Activated gamma-delta T cell treated with anti-CD3 and anti-CD28 coated beads, Interleukin-2, amount 50 U/mL, for 16 hours (primary cell): ENCODE measurements around the gene IRGQ.
A peak's percentile ranks its signal among the peaks of the same experiment; 100 is the strongest.
"Not testable (repeated sequence)": the region's sequence is repeated elsewhere in the genome, so short reads cannot be mapped to it uniquely, and the experiment has no call there.

Source experiments
- DNase-seq: peaks from one replicate; pipeline ENCODE4 v3.0.0-alpha.2; 2020; ENCODE audit warnings: low read depth

The IRGQ gene

DNA sequence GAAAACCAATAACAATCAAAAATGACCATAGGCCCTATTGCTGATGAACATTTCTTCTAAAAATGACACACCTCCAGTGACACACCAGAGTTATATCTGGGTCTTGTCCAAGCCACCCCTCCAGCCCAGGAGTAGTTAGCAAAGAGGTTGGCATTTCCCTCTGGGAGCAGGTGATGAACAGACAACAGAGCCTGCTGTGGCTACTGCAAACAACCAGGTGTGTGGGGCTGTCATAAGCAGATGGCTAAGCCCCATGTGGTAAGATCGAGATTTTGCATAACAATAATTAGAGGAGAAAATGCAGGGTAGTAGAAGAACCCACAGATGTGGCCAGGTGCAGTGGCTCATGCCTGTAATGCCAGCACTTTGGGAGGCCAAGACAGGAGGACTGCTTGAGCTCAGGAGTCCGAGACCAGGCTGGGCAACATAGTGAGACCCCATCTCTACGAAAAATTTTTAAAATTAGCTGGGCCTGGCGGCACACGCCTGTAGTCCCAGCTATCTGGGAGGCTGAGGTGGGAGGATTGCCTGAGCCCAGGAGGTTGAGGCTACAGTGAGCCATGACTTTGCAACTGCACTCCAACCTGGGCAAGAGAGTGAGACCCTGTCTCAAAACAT, 25.7 kb downstream of the IRGQ start:
- no peak for DNase-seq

DNA sequence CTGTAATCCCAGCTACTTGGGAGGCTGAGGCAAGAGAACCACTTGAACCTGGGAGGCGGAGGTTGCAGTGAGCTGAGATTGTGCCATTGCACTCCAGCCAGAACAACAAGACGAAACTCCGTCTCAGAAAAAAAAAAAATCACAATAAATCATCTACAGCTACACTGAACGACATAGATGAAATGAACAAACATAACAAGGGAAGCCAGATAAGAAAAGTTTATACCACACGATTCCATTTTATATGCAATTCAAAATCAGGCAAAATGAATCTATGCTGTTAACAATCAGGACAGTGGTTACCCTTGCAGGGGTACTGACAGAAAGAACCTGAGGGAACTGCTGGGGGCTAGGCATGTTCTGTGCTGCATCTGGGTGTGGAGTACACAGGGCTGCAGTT, 26.3 kb downstream of the IRGQ start:
- DNase-seq, result no peak

DNA sequence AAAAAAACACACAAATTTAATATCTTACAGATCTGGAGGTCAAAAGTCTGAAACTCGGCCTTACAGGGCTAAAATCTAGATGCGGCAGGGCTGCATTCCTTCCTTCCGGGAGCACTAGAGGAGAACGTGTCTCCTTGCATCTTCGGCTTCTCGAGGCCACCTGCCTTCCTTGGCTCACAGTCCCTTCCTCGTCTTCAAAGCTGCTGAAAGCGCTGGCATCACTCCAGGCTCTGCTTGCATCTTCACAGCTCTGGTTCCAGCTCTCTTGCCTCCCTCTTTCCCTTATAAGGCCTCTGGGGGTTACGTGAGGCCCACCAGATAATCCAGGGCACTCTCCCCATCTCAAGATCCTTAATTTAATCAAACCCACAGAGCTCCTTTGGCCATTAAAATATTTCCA, 31.1 kb downstream of the IRGQ start:
- no peak for DNase-seq

DNA sequence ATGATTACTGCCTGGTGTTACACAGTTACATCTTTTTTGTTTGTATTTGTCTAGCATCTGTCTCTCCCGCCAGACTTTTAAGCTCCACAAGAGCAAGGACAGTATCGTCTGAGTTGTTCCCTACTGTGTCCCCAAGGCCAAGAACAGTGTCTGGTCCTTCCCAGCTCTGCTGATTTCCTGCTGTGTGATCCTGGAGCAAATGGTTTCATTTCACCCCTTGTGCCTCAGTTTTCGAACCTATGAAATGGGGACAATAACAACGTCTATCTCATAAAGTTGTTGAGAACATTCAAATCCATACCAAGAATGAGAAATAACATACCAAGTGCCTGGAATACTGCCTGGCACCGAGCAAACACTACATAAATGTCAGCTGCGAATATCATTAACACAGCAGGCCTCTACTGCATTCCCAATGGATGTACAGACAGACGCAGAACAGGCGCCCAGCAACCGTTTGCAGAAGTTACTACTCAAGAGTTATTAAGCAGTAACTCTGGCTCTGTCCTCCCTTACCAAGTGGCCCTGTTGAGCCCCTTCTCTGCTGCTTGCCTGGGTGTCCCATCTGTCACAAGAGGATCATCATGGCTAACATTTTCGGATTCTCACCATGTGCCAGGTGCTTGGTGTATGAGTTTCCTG, 32.0 kb downstream of the IRGQ start:
- no peak for DNase-seq

DNA sequence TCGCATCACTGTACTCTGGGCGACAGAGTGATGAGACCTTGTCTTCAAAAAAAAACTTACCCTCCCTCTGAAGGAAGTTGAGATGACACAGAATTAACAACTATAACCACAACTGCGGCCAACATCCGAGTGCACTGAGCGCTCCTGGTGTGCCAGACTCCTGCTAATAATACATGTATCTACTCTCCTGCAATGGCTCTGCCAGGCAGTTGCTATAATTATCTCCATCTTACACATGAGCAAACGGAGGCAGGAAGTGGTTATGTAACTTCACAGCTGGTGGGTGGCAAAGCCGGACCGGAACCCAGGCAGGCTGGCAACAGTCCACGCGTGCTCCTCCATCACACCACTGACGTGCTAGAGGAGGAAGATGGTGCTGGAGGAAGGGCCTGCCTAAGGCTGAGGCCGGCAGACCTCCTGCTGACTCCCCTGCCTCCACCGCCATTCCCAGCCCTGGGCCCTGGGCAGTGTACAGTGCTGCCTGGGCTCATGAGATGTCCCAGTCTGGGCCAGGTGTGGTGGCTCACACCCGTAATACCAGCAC, 33.2 kb downstream of the IRGQ start:
- DNase-seq, result peak; percentile 73

DNA sequence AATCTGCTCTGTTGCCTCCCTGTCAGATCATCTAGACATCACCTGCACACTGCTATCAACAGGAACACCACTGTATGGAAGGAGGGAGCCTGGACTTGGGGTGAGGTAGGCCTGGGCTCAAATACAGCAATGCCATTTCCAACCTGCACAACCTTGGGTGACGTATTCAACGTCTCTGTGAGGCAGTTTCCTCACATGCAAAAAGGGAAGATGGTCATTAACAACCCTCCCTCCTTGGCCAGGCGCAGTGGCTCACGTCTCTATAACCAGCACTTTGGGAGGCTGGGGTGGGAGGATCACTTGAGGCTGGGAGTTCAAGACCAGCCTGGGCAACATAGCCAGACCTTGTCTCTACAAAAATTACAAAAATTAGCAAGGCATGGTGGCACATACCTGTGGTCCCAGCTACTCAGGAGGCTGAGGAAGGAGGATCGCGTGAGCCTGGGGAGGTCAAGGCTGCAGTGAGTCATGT, 33.7 kb downstream of the IRGQ start:
- no peak for DNase-seq

DNA sequence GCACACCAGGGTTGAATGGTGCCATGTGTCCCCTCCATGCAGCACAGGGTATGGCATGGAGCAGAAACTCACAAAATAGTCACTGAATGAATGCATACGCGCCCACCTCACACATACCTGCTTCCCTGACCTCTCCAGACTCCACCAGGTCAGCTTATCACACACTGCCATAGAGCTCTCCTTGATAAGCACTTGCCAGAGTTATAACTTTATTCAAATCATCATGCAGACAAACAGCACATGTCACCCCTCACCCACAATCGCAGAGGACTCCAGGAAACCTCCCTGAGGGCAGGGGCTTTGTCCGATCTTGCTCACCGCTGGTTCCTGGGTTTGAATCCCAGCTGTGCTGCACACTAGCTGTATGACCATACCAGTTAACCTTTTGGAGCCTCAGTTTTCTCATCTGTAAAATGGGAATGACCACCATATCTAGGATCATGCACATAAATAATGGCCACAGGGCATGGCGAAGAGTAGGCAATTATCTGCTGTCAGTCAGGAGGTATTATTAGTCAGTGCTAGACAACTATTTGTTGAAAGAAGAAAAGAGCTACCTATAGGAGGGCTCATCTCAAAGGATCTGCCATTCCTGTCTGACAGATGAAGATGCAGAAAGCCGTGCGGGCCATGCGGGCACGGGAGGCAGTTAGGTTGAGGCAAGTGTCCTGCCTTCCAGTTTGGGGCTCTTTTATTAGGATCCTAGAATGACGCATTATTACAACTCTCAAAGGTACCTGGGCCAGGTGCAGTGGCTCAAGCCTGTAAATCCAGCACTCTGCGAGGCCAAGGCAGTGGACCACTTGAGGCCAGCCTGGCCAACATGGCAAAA, 34.6 kb downstream of the IRGQ start:
- no peak for DNase-seq

DNA sequence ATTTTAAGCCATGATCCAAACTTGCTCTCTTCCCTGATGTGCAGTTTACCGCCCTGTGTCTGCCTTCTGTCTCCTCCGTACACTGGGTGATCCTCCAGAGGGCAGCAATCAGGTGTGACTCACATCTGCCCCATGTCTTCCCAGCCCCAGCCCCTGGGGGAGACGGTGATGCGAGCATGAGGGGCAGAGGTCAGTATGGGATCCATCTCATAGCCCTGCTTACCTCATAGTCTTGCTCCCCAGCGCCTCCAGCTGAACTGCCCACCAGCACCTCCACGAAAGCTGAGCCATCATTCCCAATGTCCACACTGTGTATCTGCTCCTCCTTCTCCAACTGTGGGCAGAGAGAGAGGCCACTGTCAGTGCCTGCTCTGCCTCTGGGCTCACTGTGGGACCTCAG, 35.2 kb downstream of the IRGQ start:
- no peak for DNase-seq

DNA sequence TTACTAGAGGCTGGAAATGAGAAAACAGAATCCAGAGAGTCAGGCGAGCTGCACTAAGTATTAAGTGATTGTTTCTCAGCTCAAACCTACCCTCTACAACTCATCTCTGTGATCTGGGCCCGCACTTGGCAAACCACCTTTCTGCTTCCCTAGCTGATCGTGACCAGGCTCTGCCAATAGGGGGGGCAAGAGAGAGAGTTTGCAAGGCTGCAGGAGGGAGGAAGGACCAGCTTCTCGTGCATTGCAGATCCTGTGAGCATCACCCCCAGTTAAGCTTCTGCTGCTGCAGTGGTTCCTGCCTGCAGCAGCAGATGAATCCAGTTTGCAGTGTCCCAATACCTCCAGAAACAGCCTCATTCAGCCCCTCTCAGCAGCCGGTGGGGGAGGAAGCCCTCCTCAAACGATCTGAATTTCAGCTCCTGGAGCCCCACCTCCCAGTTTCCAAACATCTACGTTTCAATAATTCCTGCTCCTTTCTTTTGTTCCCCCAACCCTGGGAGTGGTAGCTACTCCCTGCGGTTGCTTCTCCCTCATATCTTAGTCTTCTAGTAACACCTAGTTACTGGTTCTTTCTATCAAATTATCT, 40.7 kb downstream of the IRGQ start:
- DNase-seq, result peak; percentile 80

DNA sequence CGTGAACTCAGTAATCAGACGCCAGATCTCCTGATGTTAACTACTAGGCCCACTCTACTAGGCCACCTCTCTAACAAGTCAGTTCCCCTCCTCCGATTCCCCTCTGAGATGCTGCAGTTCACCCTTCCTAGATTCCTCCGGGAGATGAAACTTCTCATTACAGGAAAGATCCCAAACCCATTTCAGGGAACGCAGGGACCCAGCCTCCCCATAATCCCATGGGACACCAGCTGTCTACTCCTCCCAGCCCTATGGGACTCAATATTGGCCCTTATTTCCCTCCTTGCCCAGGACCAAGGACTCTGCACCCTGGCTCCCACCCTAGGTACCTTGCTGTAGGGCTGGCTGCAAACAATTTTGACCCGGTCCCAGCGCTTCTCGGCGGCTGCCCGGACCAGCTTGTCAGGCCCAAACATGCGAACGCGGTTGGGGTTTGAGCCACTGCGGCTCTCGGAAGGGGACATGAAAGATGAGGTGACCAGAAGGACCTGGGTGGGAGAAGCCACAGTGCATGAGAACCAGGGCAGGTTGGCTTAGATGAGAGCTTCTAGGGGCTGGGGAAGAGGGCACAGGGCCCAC, 41.5 kb downstream of the IRGQ start:
- no peak for DNase-seq

DNA sequence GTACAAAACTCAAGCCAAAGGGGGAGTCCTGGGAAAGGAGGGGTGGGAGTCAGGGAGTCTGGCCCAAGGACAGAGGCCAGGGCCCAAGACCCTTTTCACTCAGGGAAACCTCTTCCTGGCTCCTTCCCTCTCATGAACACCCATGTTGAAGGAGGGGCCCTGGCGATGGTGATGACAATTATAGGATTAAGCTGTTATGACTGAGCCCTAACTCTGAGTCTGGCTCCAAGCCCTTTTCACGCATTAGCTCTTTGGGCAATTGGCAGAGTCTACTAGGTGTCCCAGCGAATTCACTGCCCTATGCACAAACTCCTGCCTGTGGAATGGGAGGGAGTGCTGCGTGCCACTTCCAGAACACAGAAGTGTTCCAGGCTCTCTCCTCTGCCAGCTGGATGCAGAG, 42.3 kb downstream of the IRGQ start:
- DNase-seq, result no peak

DNA sequence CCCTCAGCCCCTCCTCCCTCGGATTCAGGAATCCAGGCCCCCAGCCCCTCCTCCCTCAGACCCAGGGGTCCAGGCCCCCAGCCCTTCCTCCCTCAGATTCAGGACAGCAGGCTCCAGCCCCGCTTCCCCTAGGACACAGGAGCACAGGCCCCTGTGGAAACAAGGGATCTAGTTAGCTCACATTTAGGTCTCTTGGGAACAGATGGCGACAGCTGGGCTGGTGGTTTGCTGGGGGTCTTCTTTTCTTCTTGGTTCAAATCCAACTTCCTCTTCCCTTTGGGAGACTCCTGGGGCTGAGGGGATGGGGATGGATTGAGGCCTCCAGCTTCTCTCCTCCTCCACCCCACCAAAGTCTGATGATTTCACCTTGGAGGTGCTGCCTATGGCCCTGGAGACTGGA, 43.3 kb downstream of the IRGQ start:
- DNase-seq, result no peak

DNA sequence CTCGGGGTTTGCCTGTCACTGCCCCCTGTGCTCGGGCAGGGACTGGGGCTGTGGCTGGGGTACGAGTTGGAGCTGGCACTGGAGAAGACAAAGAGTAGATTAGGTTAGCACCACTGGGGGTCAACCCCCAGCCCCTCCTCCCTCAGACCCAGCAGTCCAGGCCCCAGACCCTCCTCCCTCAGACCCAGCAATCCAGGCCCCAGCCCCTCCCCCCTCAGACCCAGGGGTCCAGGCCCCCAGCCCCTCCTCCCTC, 43.8 kb downstream of the IRGQ start:
- no peak for DNase-seq

DNA sequence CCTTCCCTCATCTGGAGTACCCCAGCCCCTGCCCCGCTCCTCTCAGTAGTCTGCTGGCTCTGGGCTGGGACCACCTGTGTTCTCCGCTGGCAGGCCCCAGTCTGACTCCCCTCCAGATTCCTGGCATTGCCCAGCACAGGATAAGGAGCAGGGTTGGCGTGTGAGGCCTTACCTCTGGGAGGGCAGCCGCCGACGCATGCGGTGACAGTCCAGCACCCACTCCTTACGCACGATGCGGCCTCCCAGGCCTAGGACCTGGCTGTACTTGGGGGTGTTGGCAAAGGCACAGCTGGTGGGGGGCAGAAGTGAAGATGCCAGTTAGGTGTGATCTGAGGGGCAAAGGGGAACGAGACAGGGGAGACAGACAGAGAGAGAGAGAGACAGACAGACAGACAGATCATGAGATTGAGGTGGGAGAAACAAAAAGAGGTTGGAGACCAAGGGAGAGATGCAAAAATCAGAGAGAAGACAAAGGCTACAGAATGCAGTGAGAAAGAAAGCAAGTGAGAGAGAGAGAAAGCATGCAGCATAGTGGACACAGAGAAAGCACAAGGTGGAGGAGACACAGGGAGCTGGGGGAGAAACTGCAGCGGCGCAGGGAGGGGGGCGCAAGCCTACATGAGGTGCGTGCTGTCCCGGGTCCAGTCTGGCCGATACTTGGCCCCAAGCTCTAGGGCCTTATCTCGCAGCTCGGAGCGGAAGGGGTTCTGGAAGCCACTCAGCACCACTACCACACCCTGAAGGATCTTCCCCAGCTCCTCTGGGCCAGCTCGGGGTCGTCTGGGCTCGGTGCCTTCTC, 44.3 kb downstream of the IRGQ start:
- no peak for DNase-seq

DNA sequence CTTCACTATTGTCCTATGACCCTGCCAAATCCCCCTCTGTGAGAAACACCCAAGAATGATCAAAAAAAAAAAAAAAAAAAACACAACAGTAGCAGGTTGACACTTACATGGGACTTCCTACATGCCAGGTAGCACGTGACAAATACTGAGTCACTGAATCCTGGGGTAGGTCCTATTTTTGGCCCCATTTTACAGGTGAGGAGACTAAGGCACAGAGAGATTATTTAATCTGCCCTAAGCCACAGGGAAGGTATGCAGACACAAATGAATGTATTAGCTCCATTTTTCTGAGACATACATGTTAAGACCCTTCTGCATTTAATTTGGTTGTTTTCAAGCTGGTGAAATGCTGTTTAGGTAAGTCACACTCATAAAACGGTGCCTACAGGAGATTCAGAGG, 47.2 kb downstream of the IRGQ start:
- no peak for DNase-seq

DNA sequence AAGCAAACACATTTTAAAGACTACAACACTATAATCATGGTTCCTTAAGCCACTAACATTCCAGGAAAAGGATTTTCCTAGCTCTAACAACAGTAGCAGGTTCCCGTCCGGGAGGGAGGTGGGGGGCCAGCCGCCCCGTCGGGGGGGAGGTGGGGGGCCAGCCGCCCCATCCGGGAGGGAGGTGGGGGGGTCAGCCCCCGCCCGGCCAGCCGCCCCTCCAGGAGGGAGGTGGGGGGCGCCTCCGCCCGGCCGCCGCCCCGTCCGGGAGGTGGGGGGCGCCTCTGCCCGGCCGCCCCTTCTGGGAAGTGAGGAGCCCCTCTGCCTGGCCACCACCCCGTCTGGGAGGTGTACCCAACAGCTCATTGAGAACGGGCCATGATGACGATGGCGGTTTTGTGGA, 48.0 kb downstream of the IRGQ start:
- DNase-seq, result not testable (repeated sequence)

DNA sequence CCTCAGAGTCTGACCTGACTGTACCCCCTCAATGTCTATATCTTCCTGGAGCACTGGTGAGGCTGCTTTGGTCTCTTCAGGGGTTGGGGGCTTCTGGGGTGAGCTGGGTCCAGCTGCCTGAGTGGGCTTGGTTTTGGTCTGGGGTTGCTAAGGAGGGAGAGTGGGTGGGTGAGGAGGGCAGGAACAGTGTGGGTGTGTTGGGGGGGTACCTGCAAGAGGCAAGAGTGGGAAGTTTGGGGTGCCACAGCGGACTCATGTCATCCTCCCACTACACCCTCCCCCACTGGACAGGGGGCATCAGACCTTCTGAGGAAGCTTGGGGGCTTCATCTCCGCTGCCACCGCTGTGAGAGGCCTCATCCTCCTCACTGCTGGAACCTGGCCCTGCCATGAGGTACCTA, 49.4 kb downstream of the IRGQ start:
- DNase-seq, result no peak

DNA sequence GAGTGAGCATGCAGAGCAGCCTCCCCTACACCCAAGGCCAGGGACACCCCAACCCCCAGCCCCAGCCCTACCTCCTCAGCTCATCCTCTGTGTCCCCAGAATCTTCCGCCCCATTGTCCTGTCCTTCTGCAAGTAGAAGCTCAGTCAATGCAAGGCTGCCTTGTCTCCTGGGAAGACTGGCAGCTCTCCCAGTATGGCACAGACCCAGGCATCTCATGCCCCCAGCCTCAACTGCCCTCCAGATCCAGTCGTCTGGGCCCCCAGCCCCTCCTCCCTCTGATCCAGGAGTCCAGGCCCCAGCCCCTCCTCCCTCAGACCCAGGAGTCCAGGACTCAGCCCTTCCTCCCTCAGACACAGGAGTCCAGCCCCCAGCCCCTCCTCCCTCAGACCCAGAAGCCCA, 50.0 kb downstream of the IRGQ start:
- DNase-seq, result no peak

DNA sequence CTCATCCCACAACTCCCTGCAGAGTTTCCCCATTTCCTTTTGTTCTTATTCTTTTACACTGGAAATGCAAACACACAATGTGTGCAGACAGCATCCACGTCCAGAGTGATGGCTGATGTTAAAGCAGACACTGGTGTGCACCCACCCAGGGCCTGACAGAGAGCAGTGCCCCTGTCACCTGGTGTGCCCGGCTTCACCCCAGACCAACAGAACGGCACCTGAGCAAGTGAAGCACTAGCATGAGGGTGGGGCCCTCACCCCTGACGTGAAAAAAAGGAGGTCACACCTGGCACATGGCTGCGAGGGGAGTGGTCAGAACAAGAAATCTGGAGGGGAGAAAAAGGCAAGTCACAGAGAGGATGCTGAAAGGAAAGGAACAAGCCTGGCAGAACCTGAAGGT, 50.7 kb downstream of the IRGQ start:
- DNase-seq, result no peak

DNA sequence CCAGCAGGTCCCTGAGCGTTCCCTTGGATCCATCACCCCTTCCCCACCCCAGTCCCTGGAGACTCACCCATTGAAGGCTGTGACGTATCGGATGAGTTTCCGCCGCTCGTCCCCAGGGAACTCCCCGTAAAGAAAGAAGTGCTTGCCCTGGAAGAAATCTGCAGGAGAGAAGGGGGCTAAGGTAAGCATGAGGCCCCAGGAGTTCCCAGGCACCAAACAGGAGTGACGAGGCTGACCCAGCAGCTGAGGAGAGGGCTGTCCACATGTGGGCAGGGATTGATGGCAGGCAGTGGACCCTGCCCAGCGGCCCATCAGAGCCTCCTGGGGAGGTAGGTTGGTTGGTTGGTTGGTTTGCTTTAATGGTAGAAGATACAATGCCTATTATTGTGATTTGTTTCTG, 51.9 kb downstream of the IRGQ start:
- DNase-seq, result no peak

DNA sequence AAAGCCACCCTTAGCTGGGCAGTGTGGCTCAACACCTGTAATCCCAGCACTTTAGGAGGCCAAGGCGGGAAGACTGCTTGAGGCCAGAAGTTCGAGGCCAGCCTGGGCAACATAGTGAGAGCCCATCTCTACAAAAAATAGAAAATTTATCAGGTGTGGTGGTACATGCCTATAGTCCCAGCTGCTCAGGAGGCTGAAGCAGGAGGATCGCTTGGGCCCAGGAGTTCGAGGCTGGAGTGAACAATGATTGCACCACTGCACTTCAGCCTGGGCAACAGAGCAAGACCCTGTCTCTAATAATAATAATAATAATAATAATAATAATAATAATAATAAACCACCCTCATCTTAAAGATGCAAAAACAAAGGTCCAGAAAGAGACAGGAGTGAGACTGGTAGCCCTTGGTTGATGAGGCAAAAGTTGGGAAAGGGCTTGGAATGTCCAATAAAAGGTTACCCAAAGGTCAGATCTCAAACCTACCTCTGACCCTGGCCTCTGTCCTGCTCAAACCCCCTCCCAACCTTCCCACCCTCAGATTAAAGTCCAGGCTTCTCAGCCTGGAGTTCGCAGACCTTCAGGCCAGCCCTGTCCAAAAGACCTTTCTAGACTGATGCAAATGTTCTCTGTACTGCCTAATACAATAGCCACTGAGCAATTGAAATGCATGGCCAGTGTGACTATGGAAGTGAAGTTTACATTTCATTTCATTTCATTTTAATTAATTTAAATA, 53.8 kb downstream of the IRGQ start:
- DNase-seq, result no peak
